ENCODE data around the gene KRT85. TPM values are rescaled to one million over a fixed set of nuclear protein-coding genes. Genes with fewer than 3 reads are reported as not detected.

KRT85 gene
- total and polyA plus RNA-seq, 2 of the 13 experiments (the other 11 are each of a cell fraction or from before 2014, with no cell fraction given), result not detected

DNA sequence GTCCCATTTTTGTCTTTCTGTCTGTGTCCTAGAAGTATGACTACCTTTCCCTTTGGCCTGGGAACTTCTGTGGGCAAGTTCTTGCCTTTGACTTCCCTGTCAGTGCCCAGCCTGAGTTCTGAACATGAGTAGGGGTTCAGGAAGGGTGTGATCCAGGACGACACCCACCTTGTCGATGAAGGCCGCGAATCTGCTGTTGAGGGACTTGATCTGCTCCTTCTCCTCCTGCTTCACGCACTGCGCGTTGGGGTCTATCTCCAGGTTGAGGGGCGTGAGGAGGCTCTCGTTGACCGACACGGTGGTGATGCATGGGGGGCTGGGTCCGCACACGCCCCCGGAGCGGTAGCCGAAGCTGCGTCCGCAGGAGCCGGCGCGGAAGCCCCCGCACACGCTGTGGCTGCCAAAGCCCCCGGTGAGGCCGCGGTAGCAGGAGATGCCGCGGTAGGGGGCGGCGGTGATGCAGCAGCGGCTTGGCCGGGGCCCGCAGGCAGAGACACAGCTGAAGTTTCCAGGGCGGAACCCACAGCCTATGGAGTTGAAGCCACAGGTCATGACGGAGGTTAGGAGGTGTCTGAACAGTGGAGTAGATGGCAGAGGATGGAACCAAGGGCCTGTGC lies 46.4 kb downstream of the KRT85 start, which contains the start of gene KRT83:
Gene KRT83 (minus strand): TSS at position 615 of the 617 bp plus-strand sequence. CDS start 63 bp downstream, at position 552.
- Histone ChIP-seq H3K79me2 (ENCODE audit: insufficient read depth, low read length) (no peaks in the 10 kb centered on the region), H2AFZ (ENCODE audit: low read length) (no peak within 1 kb of the TSS), H3K4me3 (replicated peaks in 1 of 3; ENCODE audit: insufficient read depth in 1 of 3, low read depth in 2 of 3, low read length in 3 of 3) (no peak within 1 kb of the TSS), H3K4me1 (ENCODE audit: insufficient read depth, low read length) (no peaks in the 10 kb centered on the region), H3K4me2 (ENCODE audit: low read depth, low read length) (no peak within 1 kb of the TSS), H3K9ac (ENCODE audit: insufficient read depth, low read depth, low read length) (no peak within 1 kb of the TSS), H3K36me3 (replicated peaks in 1 of 2; ENCODE audit: control insufficient read depth in 1 of 2, insufficient read depth in 2 of 2, low read length in 2 of 2) (no peaks in the 10 kb centered on the region), H3K27ac (ENCODE audit: extremely low read length, insufficient read depth, low read length) (no peak within 1 kb of the TSS), H3K9me3 (ENCODE audit: low read length) (no peaks in the 10 kb centered on the region), H3K27me3 (ENCODE audit: control insufficient read depth in 1 of 2, insufficient read depth in 2 of 2, low read length in 2 of 2) (peaks cover 12 to 52% of the 10 kb centered on the region in 2 experiments; a peak in 4 of 5 replicates), H4K20me1 (ENCODE audit: insufficient read depth, low read length) (no peaks in the 10 kb centered on the region)
- intact Hi-C loops (cut with micrococcal nuclease; ENCODE audit: unreplicated experiment), result no loop called here
- DNase-seq (ENCODE audit: low spot score) (no peak), ATAC-seq (no peak), FAIRE-seq (no peak)
- WGBS (ENCODE audit: low lambda C conversion rate), result 47% methylated on average over 19 of the region's 35 CpGs
- CTCF ChIA-PET (ENCODE audit: low intra/inter-chr PET ratio, low total read pairs), result no interaction called here
- TF ChIP-seq HINFP (CRISPR knock-in tag; IDR thresholded peaks at IDR 0.05; ENCODE audit: low read depth) (no peak), ZNF329 (CRISPR knock-in tag; IDR thresholded peaks at IDR 0.05; ENCODE audit: low read depth) (peak; percentile 62; the same call in 1 of the 2 replicates)
- POLR2A ChIA-PET, result no interaction called here
- in situ Hi-C loops (cut with HindIII; ENCODE audit: extremely low pct_ligation_motif_present, low pct_unique_long_range_greater_than_20kb), result no loop called here
- no TSS peak for BruUV-seq (replicated peaks)

DNA sequence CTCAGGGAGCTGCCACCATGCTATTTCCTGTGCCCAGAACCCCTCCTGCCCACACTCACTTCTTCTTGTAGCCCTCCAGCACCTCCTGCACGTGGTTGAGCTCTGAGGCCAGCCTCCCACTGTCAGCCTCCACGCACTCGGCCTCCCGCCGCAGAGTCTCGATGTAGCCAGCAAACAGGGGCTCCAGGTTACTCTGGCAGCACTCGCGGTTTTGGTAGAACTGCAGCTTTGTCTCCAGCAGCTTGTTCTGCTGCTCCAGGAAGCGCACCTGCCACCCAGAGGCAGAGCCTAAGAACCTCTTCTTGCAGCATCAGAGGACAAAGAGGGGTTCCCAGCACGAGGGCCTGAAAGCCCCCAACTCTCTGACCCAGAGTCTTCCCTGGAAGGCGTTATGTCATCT lies 48.2 kb downstream of the KRT85 start:
- no peak overlapping the region for H3K4me2 ChIP-seq (ENCODE audit: low read depth, low read length)
- TF ChIP-seq SNAPC2 (CRISPR knock-in tag; IDR thresholded peaks at IDR 0.05) (no peak), ZNF513 (CRISPR knock-in tag; conservative IDR thresholded peaks at IDR 0.05) (no peak), HDAC6 (IDR thresholded peaks at IDR 0.05; ENCODE audit: low read depth, low read length) (no peak), ZSCAN12 (CRISPR knock-in tag; IDR thresholded peaks at IDR 0.05) (no peak), GABPA (IDR thresholded peaks at IDR 0.05; ENCODE audit: low read depth, low read length) (no peak), GABPA (CRISPR knock-in tag; IDR thresholded peaks at IDR 0.05; ENCODE audit: low read depth) (no peak)
- H3K27ac ChIP-seq (ENCODE audit: extremely low read length, insufficient read depth, low read length), result no peak overlapping the region
- no peaks in the 10 kb centered on the region for H3K9me3 ChIP-seq (ENCODE audit: low read length)
- H3K9ac ChIP-seq (ENCODE audit: insufficient read depth, low read depth, low read length), result no peak overlapping the region
- H3K4me1 ChIP-seq (ENCODE audit: insufficient read depth, low read length), result no peaks in the 10 kb centered on the region
- peaks cover 15 to 63% of the 10 kb centered on the region in 2 experiments; a peak in 4 of 5 replicates for H3K27me3 ChIP-seq (ENCODE audit: control insufficient read depth in 1 of 2, insufficient read depth in 2 of 2, low read length in 2 of 2)
- H2AFZ ChIP-seq (ENCODE audit: low read length), result no peak overlapping the region
- no TSS peak for BruUV-seq (replicated peaks)
- intact Hi-C loops (cut with micrococcal nuclease; ENCODE audit: unreplicated experiment) (no loop called here), in situ Hi-C loops (cut with HindIII; ENCODE audit: extremely low pct_ligation_motif_present, low pct_unique_long_range_greater_than_20kb) (no loop called here)
- FAIRE-seq (no peak), DNase-seq (ENCODE audit: low spot score) (no peak), ATAC-seq (no peak)
- ChIA-PET POLR2A (no interaction called here), CTCF (ENCODE audit: low intra/inter-chr PET ratio, low total read pairs) (no interaction called here)
- 0% methylated on average over 9 of the region's 11 CpGs for WGBS (ENCODE audit: low lambda C conversion rate)
- no peaks in the 10 kb centered on the region for H3K79me2 ChIP-seq (ENCODE audit: insufficient read depth, low read length)
- no peaks in the 10 kb centered on the region for H4K20me1 ChIP-seq (ENCODE audit: insufficient read depth, low read length)
- H3K4me3 ChIP-seq (replicated peaks in 1 of 3; ENCODE audit: insufficient read depth in 1 of 3, low read depth in 2 of 3, low read length in 3 of 3), result no peak overlapping the region
- no peaks in the 10 kb centered on the region for H3K36me3 ChIP-seq (replicated peaks in 1 of 2; ENCODE audit: control insufficient read depth in 1 of 2, insufficient read depth in 2 of 2, low read length in 2 of 2)
